Muscle of leg (tissue), 11 donors: ENCODE data around the gene HIVEP3. TPM values are rescaled to one million over a fixed set of nuclear protein-coding genes. Genes with fewer than 3 reads are reported as not detected.

Source experiments
- DNase-seq: peaks from one replicate; pipeline ENCODE4 v3.0.0; 2013
- H3K27ac ChIP-seq: one replicate; pipeline ENCODE4 v1.5.1; 2013; ENCODE audit warnings: mild to moderate bottlenecking, low read length, control low read depth
- H3K27me3 ChIP-seq: one replicate; pipeline ENCODE4 v1.6.1; 2013; ENCODE audit warnings: low read length; ENCODE audit not compliant: control insufficient read depth, insufficient read depth
- H3K36me3 ChIP-seq: one replicate; pipeline ENCODE4 v1.6.1; 2013; ENCODE audit warnings: low read length; ENCODE audit not compliant: control insufficient read depth, insufficient read depth
- H3K4me1 ChIP-seq: one replicate; pipeline ENCODE4 v1.6.1; 2013; ENCODE audit warnings: low read length; ENCODE audit not compliant: control insufficient read depth, insufficient read depth
- H3K4me3 ChIP-seq: one replicate; pipeline ENCODE4 v1.5.1; 2013; ENCODE audit warnings: low read length, control low read depth
- H3K9me3 ChIP-seq: replicated peaks from 2 replicates; pipeline ENCODE4 v1.6.1; 2013; ENCODE audit warnings: low read depth, low read length; ENCODE audit not compliant: control insufficient read depth
- WGBS: methylation state at CpG from one replicate; pipeline ENCODE4 v1.1.5; 2013; ENCODE audit warnings: missing lambda C conversion rate; ENCODE audit not compliant: insufficient coverage; 5-methylcytosine and 5-hydroxymethylcytosine counted together
- polyA plus RNA-seq, 8 donors: library from polyadenylated mRNA; unstranded; fragments of 120-200 nt; gene quantifications; one replicate each; pipeline versions ENCODE4 v1.2.1 to v1.2.3, GENCODE V29; 2013; ENCODE audit warnings: inconsistent platforms in 1 of 8, low replicate concordance in 1 of 8; ENCODE audit not compliant: insufficient read length in 8 of 8, insufficient read depth in 1 of 8
- total RNA-seq: library from RNA; stranded (reverse); fragments of 120-200 nt; gene quantifications from one replicate; pipeline ENCODE4 v1.2.4, GENCODE V29; 2013

Gene HIVEP3
- total and polyA plus RNA-seq, 9 donors, result 0.93 to 3.7 (median 2.7) TPM

DNA sequence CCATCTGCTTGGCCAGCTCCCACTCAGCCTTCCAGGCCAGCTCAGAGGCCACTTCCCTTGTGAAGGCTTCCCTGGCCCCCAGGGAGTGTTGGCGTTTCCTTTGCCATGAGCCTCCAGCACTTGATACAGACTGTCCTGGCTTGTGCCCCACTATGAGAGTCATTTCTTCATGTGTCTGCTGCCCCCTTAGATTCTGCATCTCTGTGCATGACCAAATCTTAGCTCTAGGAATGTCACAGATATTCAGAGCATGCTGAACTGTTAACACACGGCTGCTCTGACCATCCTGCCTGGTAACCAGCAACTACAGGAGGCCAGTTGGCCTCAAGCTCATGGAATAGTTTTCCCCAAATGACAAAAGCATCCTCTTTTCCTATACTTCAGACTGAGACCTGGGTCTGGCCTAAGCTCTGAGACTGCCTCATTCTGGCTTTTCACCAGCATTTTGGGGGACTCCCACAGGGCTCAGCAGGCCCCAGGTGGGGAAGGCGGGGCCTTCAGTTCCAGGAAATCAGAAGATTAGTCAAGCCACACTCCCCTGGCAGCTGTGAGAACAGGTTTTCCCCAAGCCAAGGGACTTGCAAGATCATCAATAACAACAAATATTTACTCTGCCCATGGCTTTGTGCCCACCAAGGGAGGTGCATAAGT, 251.6 kb downstream of the HIVEP3 start:
- WGBS, result 54% methylated on average over 3 of the region's 3 CpGs
- no peak overlapping the region for H3K4me3 ChIP-seq
- no peaks in the 10 kb centered on the region for H3K36me3 ChIP-seq
- H3K9me3 ChIP-seq, result no peaks in the 10 kb centered on the region
- no peak for DNase-seq
- no peak overlapping the region for H3K27ac ChIP-seq
- peaks cover 52% of the 10 kb centered on the region for H3K4me1 ChIP-seq
- no peaks in the 10 kb centered on the region for H3K27me3 ChIP-seq

DNA sequence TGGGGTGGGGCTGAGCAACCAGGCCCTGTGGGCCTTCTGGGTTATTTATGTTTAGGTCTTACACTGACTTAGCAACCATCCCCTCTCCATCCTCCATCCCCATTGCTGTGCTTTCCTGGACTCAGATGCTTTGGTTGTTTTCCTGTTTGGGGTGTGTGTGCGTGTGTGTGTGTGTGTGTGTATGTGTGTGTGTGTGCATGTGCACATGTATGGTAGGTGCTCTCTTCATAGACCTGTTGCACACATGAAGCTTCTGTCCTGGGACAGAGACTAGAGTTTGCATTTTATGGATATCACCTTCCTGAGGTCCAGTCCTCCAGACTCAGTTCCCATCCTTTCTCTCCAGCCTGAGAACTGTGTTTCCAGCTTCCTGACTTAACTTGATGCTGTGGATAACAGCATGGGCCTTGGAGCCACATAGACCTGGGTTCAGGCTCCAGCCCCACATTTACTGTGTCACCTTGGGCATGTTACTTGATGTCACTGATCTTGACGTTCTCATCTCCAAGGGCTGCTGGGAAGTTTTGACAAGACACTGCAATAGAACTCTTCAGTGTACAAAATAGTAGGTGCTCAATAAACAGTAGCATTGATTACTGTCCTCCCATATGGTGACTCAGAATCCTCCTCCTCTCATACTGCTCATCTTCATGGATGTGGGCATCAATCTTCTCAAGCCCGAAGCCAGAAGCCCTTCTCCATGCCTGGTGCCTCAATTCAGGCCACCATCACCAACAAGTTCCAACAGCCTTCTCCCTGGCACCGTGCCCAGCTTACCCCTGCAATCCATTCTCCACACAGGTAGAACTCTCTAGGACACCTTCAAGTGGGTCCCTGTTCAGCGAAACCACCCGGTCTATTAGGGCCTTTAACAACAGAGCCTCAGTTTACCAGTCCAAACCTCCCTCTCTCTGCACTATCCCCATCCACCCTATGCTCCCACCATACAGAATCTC, 252.5 kb downstream of the HIVEP3 start:
- no peak overlapping the region for H3K27ac ChIP-seq
- H3K4me1 ChIP-seq, result peaks cover 51% of the 10 kb centered on the region
- 77% methylated on average over 5 of the region's 6 CpGs for WGBS
- no peak for DNase-seq
- H3K9me3 ChIP-seq, result no peaks in the 10 kb centered on the region
- H3K36me3 ChIP-seq, result no peaks in the 10 kb centered on the region
- H3K4me3 ChIP-seq, result no peak overlapping the region
- peaks cover under 1% of the 10 kb centered on the region for H3K27me3 ChIP-seq

DNA sequence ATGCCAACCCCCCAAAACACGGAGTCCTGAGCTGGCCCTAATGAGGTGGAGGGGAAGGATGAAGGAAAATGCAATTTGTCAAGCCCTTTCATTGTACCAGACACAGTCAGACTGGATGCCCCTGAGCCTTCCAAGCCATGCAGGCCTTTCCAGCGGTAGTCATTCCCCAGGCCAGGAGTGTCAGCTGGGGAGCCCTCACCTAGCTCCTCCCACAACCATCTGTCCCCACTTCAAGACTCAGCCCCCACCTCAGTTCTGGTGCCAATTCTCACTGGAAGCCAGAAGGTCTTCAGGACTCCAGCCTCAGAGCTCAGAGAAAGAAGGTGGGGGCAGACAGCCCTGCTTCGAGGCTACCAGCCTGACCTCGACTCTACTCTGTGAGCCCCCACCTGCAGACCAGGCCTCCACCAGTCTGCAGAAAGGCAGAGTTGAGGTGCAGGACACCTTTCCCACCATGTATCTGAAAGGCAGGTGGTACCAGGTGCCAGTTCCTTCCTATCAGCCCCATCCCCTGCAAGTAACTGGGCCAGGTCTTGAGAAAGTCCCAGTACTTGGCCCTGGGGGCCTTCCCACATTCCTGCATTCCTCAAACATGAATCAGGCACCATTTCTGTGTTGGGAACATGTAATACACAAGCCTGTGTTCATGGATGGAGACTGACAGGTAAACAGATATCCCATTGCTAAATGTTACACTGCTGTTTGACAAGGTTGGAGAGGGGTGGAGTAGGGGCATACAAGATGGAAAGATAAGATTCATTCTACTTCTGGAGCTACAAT, 253.7 kb downstream of the HIVEP3 start:
- H3K9me3 ChIP-seq, result no peaks in the 10 kb centered on the region
- no peaks in the 10 kb centered on the region for H3K36me3 ChIP-seq
- 42% methylated on average over 3 of the region's 4 CpGs for WGBS
- H3K4me1 ChIP-seq, result peaks cover 48% of the 10 kb centered on the region
- H3K27me3 ChIP-seq, result peaks cover 3% of the 10 kb centered on the region
- no peak overlapping the region for H3K27ac ChIP-seq
- no peak for DNase-seq
- H3K4me3 ChIP-seq, result no peak overlapping the region

DNA sequence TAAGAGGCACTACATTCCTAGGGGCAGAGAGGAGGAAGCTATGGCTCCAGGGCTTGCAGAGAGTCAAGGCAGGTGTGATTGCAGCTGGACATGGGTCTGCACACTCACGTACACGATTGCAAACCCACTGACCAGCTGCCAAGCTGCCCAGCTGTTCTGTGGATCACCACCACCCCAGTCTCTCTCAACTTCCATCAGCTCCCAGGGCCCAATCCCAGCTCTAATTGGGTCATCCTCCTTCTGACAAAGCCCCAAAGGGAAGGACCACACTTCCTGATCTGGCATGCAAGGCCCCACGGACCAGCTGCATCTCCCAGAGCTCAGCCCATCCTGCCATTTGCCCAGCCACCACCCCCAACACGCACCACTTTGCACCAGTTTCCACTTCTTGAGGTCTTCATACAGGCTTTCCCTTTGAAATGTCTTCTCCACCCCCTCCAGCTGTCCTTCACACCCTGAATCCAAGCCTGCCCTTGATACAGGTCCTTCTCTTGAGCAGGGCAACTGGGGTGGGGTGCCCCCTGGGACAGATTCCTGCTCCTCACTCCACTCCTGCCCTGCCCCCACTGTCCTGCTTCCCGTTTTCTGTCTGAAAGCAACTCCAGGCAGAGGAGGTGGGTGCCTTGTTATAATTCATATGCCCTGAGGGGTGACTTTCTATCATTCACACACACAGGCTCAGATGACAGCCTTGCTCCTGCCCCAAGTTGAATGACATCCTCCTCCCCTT, 254.9 kb downstream of the HIVEP3 start:
- no peak overlapping the region for H3K27ac ChIP-seq
- H3K27me3 ChIP-seq, result peaks cover 3% of the 10 kb centered on the region
- H3K4me3 ChIP-seq, result no peak overlapping the region
- WGBS, result 62% methylated on average over 4 of the region's 5 CpGs
- H3K36me3 ChIP-seq, result no peaks in the 10 kb centered on the region
- no peak for DNase-seq
- no peaks in the 10 kb centered on the region for H3K9me3 ChIP-seq
- peaks cover 48% of the 10 kb centered on the region for H3K4me1 ChIP-seq

DNA sequence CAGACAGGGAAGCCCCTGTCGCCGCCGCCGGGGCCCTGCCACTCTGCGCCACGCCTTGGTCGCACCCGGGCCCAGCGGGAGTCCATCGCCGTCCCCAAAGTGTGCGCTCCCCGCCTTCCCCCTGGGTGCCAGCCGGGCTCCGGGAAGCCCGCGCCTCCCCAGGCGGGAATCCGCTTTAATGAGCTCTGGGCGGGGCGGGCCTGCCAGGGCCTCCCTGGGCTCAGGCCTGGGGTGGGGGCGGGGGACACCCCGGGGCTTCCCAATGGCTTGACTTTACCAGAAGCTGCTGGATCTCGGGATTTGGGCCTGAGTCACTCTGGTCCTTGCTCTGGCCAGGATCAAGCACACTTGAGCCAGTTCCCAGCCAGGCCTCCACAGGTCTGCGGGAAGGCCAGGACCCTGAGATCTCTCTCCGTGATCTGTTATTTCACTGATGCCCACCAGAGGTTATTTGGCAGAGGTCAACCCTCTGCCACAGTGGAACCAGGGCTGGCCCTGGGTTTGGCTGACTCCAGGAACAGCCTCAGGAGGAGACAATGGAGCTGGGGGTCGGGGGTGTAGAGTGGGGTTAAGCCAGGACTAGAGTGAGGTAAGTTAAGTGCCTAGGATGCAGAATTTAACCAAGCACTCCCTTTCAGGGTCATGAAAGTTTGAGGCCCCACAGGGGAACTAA, 255.8 kb downstream of the HIVEP3 start:
- Histone ChIP-seq H3K4me3 (peak overlapping the region; percentile 32), H3K9me3 (no peaks in the 10 kb centered on the region), H3K27me3 (peaks cover 3% of the 10 kb centered on the region), H3K36me3 (no peaks in the 10 kb centered on the region), H3K4me1 (peaks cover 48% of the 10 kb centered on the region), H3K27ac (no peak overlapping the region)
- no peak for DNase-seq
- 13% methylated on average over 27 of the region's 27 CpGs for WGBS

DNA sequence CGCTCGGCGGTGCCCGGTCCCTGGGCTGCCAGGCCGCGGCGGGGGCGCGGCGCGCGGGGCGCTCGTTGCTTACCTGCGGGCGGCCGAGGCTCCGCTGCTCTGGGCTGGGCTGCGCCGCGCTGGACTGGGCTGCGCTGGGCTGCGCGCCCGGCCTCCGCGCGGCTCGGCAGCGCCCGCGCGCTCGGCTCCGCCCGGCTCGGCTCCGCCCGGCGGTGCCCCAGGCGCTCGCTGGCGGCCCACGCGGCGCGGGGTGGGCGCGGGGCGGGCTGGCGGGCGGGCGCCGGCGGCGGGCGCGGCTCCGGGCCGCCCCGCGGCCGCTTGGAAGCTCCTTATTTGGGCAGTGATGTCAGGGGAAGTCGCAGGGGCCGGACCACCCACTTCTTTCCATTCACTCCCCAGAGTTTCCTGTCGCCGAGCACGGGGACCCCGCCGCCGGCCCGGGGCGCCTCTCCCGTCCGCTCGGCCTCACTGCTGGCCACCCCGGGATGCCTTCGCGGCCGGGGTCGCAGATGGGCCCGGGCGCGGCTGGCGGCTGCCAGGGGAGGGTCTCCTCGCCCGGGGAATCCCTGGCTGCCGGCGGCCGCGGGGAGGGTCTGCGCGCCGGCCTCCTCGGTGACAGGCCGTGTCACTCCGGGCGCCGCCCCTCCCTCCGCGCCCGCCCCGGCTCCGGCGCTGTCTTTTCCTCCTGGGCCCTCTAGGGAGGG, 256.5 kb downstream of the HIVEP3 start:
- H3K27me3 ChIP-seq, result peaks cover 3% of the 10 kb centered on the region
- peak; percentile 87 for DNase-seq
- H3K27ac ChIP-seq, result no peak overlapping the region
- WGBS, result under 1% methylated on average over 88 of the region's 105 CpGs
- H3K4me3 ChIP-seq, result peak overlapping the region; percentile 50
- peaks cover 45% of the 10 kb centered on the region for H3K4me1 ChIP-seq
- H3K9me3 ChIP-seq, result no peaks in the 10 kb centered on the region
- no peaks in the 10 kb centered on the region for H3K36me3 ChIP-seq

DNA sequence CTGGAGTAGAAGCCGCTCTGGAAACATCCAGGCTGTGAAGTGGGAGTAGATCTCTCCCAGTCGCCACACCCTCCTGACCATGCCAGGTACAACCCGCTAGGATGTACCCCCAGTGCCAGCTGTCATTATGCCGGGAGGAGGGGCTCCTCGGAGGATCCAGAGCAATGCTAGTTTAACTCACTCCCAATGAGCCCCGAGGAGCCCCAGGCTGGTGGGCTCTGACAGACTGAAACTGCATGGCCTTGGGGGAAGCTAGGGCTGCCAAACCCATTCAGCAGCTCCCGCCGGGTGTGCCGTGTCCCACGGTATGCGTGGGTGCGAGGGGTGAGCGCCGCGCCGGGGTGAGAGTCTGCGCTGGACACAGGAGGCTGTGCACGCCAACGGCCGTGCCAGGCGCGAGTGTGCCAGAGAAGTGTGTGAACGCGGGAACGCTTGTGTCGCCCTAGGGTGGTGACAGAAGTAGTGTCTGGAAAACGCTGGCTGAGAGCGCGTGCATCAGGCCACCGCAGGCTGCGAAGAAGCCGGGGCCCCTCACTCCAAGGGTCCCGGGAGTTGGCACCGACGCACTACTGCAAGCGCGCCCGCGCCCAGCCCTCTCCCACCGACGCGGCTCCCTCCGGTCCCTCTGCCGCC, 257.2 kb downstream of the HIVEP3 start:
- H3K27ac ChIP-seq, result no peak overlapping the region
- 2% methylated on average over 42 of the region's 44 CpGs for WGBS

DNA sequence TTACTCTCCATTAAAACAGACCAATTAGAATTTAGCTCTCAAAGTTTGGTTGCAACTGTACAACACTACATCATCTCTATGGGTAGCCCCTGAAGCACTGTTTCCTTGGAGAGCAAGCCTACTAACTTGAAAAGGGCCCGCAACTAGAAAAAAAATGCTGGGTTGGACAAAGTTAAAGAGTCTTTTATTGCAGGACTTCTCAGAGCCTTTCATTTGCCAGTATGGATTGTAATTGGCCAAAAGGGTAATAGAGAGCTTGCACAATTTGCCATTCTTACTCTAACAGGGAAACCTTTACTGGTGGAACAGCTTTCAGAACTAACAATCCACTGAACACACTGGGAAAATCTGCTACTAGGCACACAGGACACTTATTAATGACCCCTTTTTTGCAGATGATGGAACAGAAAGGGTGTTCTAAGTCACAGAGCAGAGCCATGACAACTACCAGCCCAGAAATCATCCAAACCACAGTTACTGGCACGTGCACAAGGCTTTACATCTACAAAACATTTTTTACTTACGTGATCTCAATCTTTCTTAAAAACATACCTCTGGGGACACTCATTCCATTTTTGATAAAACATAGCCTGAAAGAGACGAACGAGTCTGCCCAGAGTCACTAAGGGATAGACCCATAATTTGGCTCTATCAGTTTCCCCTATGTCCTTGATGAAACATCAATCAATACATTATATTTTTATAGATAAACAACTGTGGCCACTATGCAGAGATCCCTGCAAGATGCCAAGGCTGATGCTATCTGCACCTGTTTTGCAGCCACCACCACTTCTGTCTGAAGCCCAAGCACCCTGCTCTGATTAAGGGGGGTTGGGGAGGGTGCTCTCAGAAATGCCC, 257.9 kb downstream of the HIVEP3 start:
- peaks cover 41% of the 10 kb centered on the region for H3K4me1 ChIP-seq
- H3K36me3 ChIP-seq, result no peaks in the 10 kb centered on the region
- peak overlapping the region; percentile 50 for H3K4me3 ChIP-seq
- no peak overlapping the region for H3K27ac ChIP-seq
- peaks cover 3% of the 10 kb centered on the region for H3K27me3 ChIP-seq
- no peak for DNase-seq
- no peaks in the 10 kb centered on the region for H3K9me3 ChIP-seq
- WGBS, result 54% methylated on average over 4 of the region's 5 CpGs

More for the DNA sequence above, 257.2 kb downstream of the HIVEP3 start:
- DNase-seq, result no peak
- peaks cover 3% of the 10 kb centered on the region for H3K27me3 ChIP-seq
- H3K4me1 ChIP-seq, result peaks cover 38% of the 10 kb centered on the region
- H3K9me3 ChIP-seq, result no peaks in the 10 kb centered on the region
- no peaks in the 10 kb centered on the region for H3K36me3 ChIP-seq
- peak overlapping the region; percentile 50 for H3K4me3 ChIP-seq
